ENCODE data around the gene ANKRD65. TPM values are rescaled to one million over a fixed set of nuclear protein-coding genes. Genes with fewer than 3 reads are reported as not detected.
A peak's percentile ranks its signal among the peaks of the same experiment; 100 is the strongest.

ANKRD65 gene
- total RNA-seq, 1 experiment from 2014 or later = 0.18 TPM

DNA sequence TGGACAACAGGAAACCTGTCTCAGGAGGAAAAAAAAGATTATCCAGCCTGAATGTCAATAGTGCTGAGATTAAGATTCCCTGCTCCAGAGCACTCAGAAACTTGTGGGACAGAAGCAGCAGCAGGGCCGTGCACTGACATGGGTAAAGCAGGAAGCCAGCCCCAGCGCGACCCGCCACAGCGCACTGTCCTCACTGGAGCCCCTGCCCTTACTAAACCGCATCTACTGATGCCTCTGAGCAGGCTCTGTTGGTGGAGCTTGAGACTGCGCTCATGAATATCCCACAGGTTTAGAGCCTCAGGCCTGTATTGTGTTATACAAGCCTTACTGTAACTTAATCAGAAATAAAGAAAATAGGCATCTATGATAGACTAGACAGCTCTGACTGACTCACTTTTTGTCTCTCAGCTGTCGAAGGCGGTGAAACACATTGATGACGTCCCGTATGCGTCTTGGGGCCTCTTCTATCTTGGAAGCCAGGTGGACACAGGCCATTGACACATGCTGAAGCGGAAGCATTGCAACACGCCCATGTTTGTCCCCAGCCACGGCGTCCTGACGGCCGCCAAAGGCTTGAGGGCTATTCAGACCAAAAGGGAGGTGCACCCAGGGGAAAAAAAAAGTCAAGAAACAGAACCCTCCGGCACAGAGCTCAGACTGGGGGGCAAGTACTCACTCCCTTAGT is 23.1 kb downstream of the ANKRD65 start:
- H3K4me2 ChIP-seq (ENCODE audit: low read length) = peak overlapping the region; percentile 89
- peak overlapping the region; percentile 94 for H3K4me3 ChIP-seq (ENCODE audit: low read length)
- peaks cover 81% of the 10 kb centered on the region for H3K79me2 ChIP-seq (ENCODE audit: low read length)
- peaks cover 47% of the 10 kb centered on the region for H3K36me3 ChIP-seq (ENCODE audit: low read depth, low read length)
- POLR2A ChIA-PET (ENCODE audit: unreplicated experiment) = no interaction called here
- ATAC-seq (no peak), DNase-seq (peak; percentile 65)
- H3K9me2 ChIP-seq (replicated peaks; ENCODE audit: low read length) = no peaks in the 10 kb centered on the region
- peaks cover 29% of the 10 kb centered on the region for H3K4me1 ChIP-seq (ENCODE audit: insufficient read depth, low read length)
- H4K20me1 ChIP-seq (ENCODE audit: low read length) = 0 out of 2 replicates have a peak, but pooled peaks cover 11% of the 10 kb centered on the region
- CTCF ChIA-PET = no interaction called here
- H3K9me3 ChIP-seq (ENCODE audit: low read length) = no peaks in the 10 kb centered on the region
- H3K27me3 ChIP-seq (ENCODE audit: low read length) = no peaks in the 10 kb centered on the region
- peak overlapping the region; percentile 98 for H3K9ac ChIP-seq (ENCODE audit: low read length)
- peak overlapping the region; percentile 58 for H3K27ac ChIP-seq (ENCODE audit: low read length)
- no peak overlapping the region for H2AFZ ChIP-seq (ENCODE audit: low read length)
- TF ChIP-seq EZH2 (IDR thresholded peaks at IDR 0.05; ENCODE audit: low read length, unreplicated experiment) (no peak), EZH2phosphoT487 (IDR thresholded peaks at IDR 0.05; ENCODE audit: borderline replicate concordance, low read length) (no peak)
- TF ChIP-seq, protein P1, sequence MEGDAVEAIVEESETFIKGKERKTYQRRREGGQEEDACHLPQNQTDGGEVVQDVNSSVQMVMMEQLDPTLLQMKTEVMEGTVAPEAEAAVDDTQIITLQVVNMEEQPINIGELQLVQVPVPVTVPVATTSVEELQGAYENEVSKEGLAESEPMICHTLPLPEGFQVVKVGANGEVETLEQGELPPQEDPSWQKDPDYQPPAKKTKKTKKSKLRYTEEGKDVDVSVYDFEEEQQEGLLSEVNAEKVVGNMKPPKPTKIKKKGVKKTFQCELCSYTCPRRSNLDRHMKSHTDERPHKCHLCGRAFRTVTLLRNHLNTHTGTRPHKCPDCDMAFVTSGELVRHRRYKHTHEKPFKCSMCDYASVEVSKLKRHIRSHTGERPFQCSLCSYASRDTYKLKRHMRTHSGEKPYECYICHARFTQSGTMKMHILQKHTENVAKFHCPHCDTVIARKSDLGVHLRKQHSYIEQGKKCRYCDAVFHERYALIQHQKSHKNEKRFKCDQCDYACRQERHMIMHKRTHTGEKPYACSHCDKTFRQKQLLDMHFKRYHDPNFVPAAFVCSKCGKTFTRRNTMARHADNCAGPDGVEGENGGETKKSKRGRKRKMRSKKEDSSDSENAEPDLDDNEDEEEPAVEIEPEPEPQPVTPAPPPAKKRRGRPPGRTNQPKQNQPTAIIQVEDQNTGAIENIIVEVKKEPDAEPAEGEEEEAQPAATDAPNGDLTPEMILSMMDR (conservative IDR thresholded peaks at IDR 0.05; ENCODE audit: low read depth, low read length) = no peak
- H3F3A ChIP-seq (ENCODE audit: low read length, unreplicated experiment) = no peaks in the 10 kb centered on the region
- TSS peak; percentile 57 for BruUV-seq (replicated peaks)
- intact Hi-C loops (cut with micrococcal nuclease) = loop anchor here (2.0 kb wide), 2 partner anchors 21 to 107 kb away; no protein-coding TSS in a partner anchor

- H4K20me1 ChIP-seq (ENCODE audit: low read length) = 0 out of 2 replicates have a peak, but pooled peaks cover 11% of the 10 kb centered on the region
- intact Hi-C loops (cut with micrococcal nuclease) = no loop called here
- ChIA-PET CTCF (no interaction called here), POLR2A (ENCODE audit: unreplicated experiment) (no interaction called here)
- H3K4me1 ChIP-seq (ENCODE audit: insufficient read depth, low read length) = peaks cover 11% of the 10 kb centered on the region
- H3K9ac ChIP-seq (ENCODE audit: low read length) = no peak overlapping the region
- no TSS peak for BruUV-seq (replicated peaks)
- H3K9me2 ChIP-seq (replicated peaks; ENCODE audit: low read length) = no peaks in the 10 kb centered on the region
- no peak overlapping the region for H2AFZ ChIP-seq (ENCODE audit: low read length)
- no peak overlapping the region for H3K4me3 ChIP-seq (ENCODE audit: low read length)
- no peak overlapping the region for H3K4me2 ChIP-seq (ENCODE audit: low read length)
- H3F3A ChIP-seq (ENCODE audit: low read length, unreplicated experiment) = no peaks in the 10 kb centered on the region
- TF ChIP-seq EZH2 (IDR thresholded peaks at IDR 0.05; ENCODE audit: low read length, unreplicated experiment) (no peak), EZH2phosphoT487 (IDR thresholded peaks at IDR 0.05; ENCODE audit: borderline replicate concordance, low read length) (no peak)
- TF ChIP-seq, protein P1 (conservative IDR thresholded peaks at IDR 0.05; ENCODE audit: low read depth, low read length) = no peak
- peaks cover 88% of the 10 kb centered on the region for H3K79me2 ChIP-seq (ENCODE audit: low read length)
- no peaks in the 10 kb centered on the region for H3K9me3 ChIP-seq (ENCODE audit: low read length)
- ATAC-seq = no peak
- no peak overlapping the region for H3K27ac ChIP-seq (ENCODE audit: low read length)
- H3K36me3 ChIP-seq (ENCODE audit: low read depth, low read length) = peaks cover 63% of the 10 kb centered on the region
- no peak for DNase-seq
- H3K27me3 ChIP-seq (ENCODE audit: low read length) = no peaks in the 10 kb centered on the region
Measured at GRCh38 chr1:1395166-1395565, 25.9 kb downstream of the ANKRD65 start.

GRCh38 chr1:1394116-1394515 is 27.0 kb downstream of the ANKRD65 start:
- POLR2A ChIA-PET (ENCODE audit: unreplicated experiment) = no interaction called here
- Histone ChIP-seq H4K20me1 (ENCODE audit: low read length) (0 out of 2 replicates have a peak, but pooled peaks cover 11% of the 10 kb centered on the region), H3K27ac (ENCODE audit: low read length) (no peak overlapping the region), H3K36me3 (ENCODE audit: low read depth, low read length) (peaks cover 73% of the 10 kb centered on the region), H3F3A (ENCODE audit: low read length, unreplicated experiment) (no peaks in the 10 kb centered on the region), H3K4me3 (ENCODE audit: low read length) (no peak overlapping the region), H3K4me1 (ENCODE audit: insufficient read depth, low read length) (peaks cover 11% of the 10 kb centered on the region), H3K4me2 (ENCODE audit: low read length) (no peak overlapping the region), H3K9ac (ENCODE audit: low read length) (no peak overlapping the region), H3K9me3 (ENCODE audit: low read length) (no peaks in the 10 kb centered on the region), H3K79me2 (ENCODE audit: low read length) (peaks cover 83% of the 10 kb centered on the region), H3K27me3 (ENCODE audit: low read length) (no peaks in the 10 kb centered on the region), H2AFZ (ENCODE audit: low read length) (no peak overlapping the region), H3K9me2 (replicated peaks; ENCODE audit: low read length) (no peaks in the 10 kb centered on the region)
- TF ChIP-seq EZH2 (IDR thresholded peaks at IDR 0.05; ENCODE audit: low read length, unreplicated experiment) = no peak
- TF ChIP-seq, protein P1 (conservative IDR thresholded peaks at IDR 0.05; ENCODE audit: low read depth, low read length) = no peak
- no peak for TF ChIP-seq EZH2phosphoT487 (IDR thresholded peaks at IDR 0.05; ENCODE audit: borderline replicate concordance, low read length)
- DNase-seq (no peak), ATAC-seq (no peak)
- BruUV-seq (replicated peaks) = no TSS peak
- CTCF ChIA-PET = no interaction called here
- intact Hi-C loops (cut with micrococcal nuclease) = no loop called here
